HEK293 (cell line): ENCODE data around the gene TRAP1.

Experiments used
- CTCF ChIA-PET: fragments of 350-600 bp; formaldehyde crosslinking; extraction: SDS; loops from one replicate; lab custom pipeline; 2021; ENCODE audit warnings: antibody characterized with exemption; lab: Yijun Ruan, JAX
- POLR2A ChIA-PET: fragments of 300-600 bp; formaldehyde crosslinking; extraction: SDS; loops from one replicate; lab custom pipeline; 2020; ENCODE audit warnings: antibody characterized with exemption, inconsistent platforms; lab: Yijun Ruan, JAX
- H3K27ac ChIP-seq: fragments of 200-500 bp; sonication (Bioruptor generic); 2 replicates; pipeline ENCODE4 v1.5.1; 2014; ENCODE audit warnings: low read depth, low read length, control low read depth, inconsistent platforms; ENCODE audit errors: extremely low read depth
- H3K36me3 ChIP-seq, 2 experiments: fragments of 200-500 bp in 1 of 2; sonication (Bioruptor generic) in 1 of 2; 1 replicate in 1 of 2; 2 replicates in 1 of 2; pipeline ENCODE4 v1.5.1; 2014 to 2017; ENCODE audit warnings: inconsistent platforms in 2 of 2, low read length in 2 of 2; ENCODE audit not compliant: control insufficient read depth in 2 of 2, insufficient read depth in 1 of 2
- H3K4me1 ChIP-seq: fragments of 200-500 bp; sonication (Bioruptor generic); 2 replicates; pipeline ENCODE4 v1.5.1; 2014; ENCODE audit warnings: mild to moderate bottlenecking, low read length, inconsistent platforms; ENCODE audit not compliant: control insufficient read depth, insufficient read depth
- H3K4me3 ChIP-seq: 2 replicates; pipeline ENCODE4 v1.5.1; 2011; ENCODE audit warnings: low read depth, mild to moderate bottlenecking, control low read depth, low read length, moderate library complexity
- H3K9me3 ChIP-seq: fragments of 200-500 bp; sonication (Bioruptor generic); 2 replicates; pipeline ENCODE4 v1.5.1; 2014; ENCODE audit warnings: low read depth, low read length, inconsistent platforms; ENCODE audit not compliant: control insufficient read depth, insufficient read depth
- ATF2 ChIP-seq: fragments of 450-650 bp; formaldehyde crosslinking; IDR thresholded peaks from 2 replicates; pipeline ENCODE4 v1.5.1; 2016; ENCODE audit warnings: missing biosample characterization, missing genetic modification characterization, low read depth
- ELK4 ChIP-seq: IDR thresholded peaks from 2 replicates; pipeline ENCODE4 v1.6.1; 2011; ENCODE audit warnings: mild to moderate bottlenecking, low read depth, low read length, borderline replicate concordance
- HOXD13 ChIP-seq: sonication (generic); formaldehyde crosslinking; IDR thresholded peaks from 2 replicates; pipeline ENCODE4 v1.8.0; 2022; ENCODE audit warnings: missing genetic modification reagents, borderline replicate concordance
- KLF8 ChIP-seq: fragments of 450-650 bp; formaldehyde crosslinking; IDR thresholded peaks from 2 replicates; pipeline ENCODE4 v1.5.1; 2016; ENCODE audit warnings: missing biosample characterization, missing genetic modification characterization
- MZF1 ChIP-seq: fragments of 450-650 bp; formaldehyde crosslinking; IDR thresholded peaks from 2 replicates; pipeline ENCODE4 v1.5.1; 2017; ENCODE audit warnings: missing biosample characterization, missing genetic modification characterization, borderline replicate concordance
- OSR2 ChIP-seq: fragments of 450-650 bp; formaldehyde crosslinking; IDR thresholded peaks from 2 replicates; pipeline ENCODE4 v1.5.1; 2016; ENCODE audit warnings: missing biosample characterization, missing genetic modification characterization
- OVOL3 ChIP-seq: fragments of 450-650 bp; formaldehyde crosslinking; IDR thresholded peaks from 2 replicates; pipeline ENCODE4 v1.5.1; 2016; ENCODE audit warnings: missing biosample characterization, missing genetic modification characterization
- SCRT1 ChIP-seq: fragments of 450-650 bp; formaldehyde crosslinking; IDR thresholded peaks from 2 replicates; pipeline ENCODE4 v1.5.1; 2016; ENCODE audit warnings: missing biosample characterization, missing genetic modification characterization, borderline replicate concordance
- ZBTB21 ChIP-seq: fragments of 450-650 bp; formaldehyde crosslinking; IDR thresholded peaks from 2 replicates; pipeline ENCODE4 v1.5.1; 2017; ENCODE audit warnings: missing biosample characterization, missing genetic modification characterization
- ZNF239 ChIP-seq: fragments of 450-650 bp; formaldehyde crosslinking; IDR thresholded peaks from 2 replicates; pipeline ENCODE4 v1.5.1; 2016; ENCODE audit warnings: missing biosample characterization, missing genetic modification characterization
- ZNF341 ChIP-seq: fragments of 450-650 bp; formaldehyde crosslinking; IDR thresholded peaks from 2 replicates; pipeline ENCODE4; 2016; ENCODE audit warnings: low read depth, missing biosample characterization, missing genetic modification characterization
- ZNF362 ChIP-seq: fragments of 450-650 bp; formaldehyde crosslinking; IDR thresholded peaks from 2 replicates; pipeline ENCODE4 v1.5.1; 2016; ENCODE audit warnings: missing biosample characterization, missing genetic modification characterization
- ZNF366 ChIP-seq: fragments of 450-650 bp; formaldehyde crosslinking; conservative IDR thresholded peaks from 2 replicates; pipeline ENCODE4 v1.5.1; 2016; ENCODE audit warnings: missing biosample characterization, missing genetic modification characterization
- ZNF37A ChIP-seq: fragments of 450-650 bp; IDR thresholded peaks from 2 replicates; pipeline ENCODE4 v1.5.1; 2018; ENCODE audit warnings: missing biosample characterization, missing genetic modification characterization
- ZNF501 ChIP-seq: fragments of 450-650 bp; formaldehyde crosslinking; IDR thresholded peaks from 2 replicates; pipeline ENCODE4 v1.5.1; 2016; ENCODE audit warnings: missing biosample characterization, missing genetic modification characterization
- ZNF548 ChIP-seq: fragments of 450-650 bp; formaldehyde crosslinking; IDR thresholded peaks from 2 replicates; pipeline ENCODE4 v1.5.1; 2016; ENCODE audit warnings: missing biosample characterization, missing genetic modification characterization
- ZNF571 ChIP-seq: fragments of 450-650 bp; formaldehyde crosslinking; IDR thresholded peaks from 2 replicates; pipeline ENCODE4 v1.5.0; 2017; ENCODE audit warnings: missing biosample characterization, missing genetic modification characterization
- ZNF654 ChIP-seq: fragments of 450-650 bp; formaldehyde crosslinking; IDR thresholded peaks from 2 replicates; pipeline ENCODE4 v1.5.1; 2016; ENCODE audit warnings: low read depth, missing biosample characterization, missing genetic modification characterization
- ZNF704 ChIP-seq: fragments of 450-650 bp; formaldehyde crosslinking; IDR thresholded peaks from 2 replicates; pipeline ENCODE4 v1.5.1; 2016; ENCODE audit warnings: missing biosample characterization, missing genetic modification characterization
- ZNF707 ChIP-seq: fragments of 450-650 bp; formaldehyde crosslinking; IDR thresholded peaks from 2 replicates; pipeline ENCODE4 v1.5.1; 2016; ENCODE audit warnings: missing biosample characterization, missing genetic modification characterization
- ZNF830 ChIP-seq: fragments of 450-650 bp; IDR thresholded peaks from 2 replicates; pipeline ENCODE4 v1.5.0; 2018; ENCODE audit warnings: missing biosample characterization, missing genetic modification characterization, low read depth, mild to moderate bottlenecking, moderate library complexity
- TF ChIP-seq, protein P1 (sequence below): fragments of 450-650 bp; formaldehyde crosslinking; IDR thresholded peaks from 2 replicates; pipeline ENCODE4 v1.5.1; 2017; ENCODE audit warnings: missing biosample characterization, missing genetic modification characterization
- TF ChIP-seq, protein P2 (sequence below): fragments of 450-650 bp; formaldehyde crosslinking; IDR thresholded peaks from 2 replicates; pipeline ENCODE4 v1.5.1; 2016; ENCODE audit warnings: missing biosample characterization, missing genetic modification characterization, borderline replicate concordance
- TF ChIP-seq, protein P3 (sequence below): fragments of 450-650 bp; formaldehyde crosslinking; IDR thresholded peaks from 2 replicates; pipeline ENCODE4 v1.5.1; 2017; ENCODE audit warnings: missing biosample characterization, missing genetic modification characterization

The TRAP1 gene

GRCh38 chr16:3734084-3734757 is 16.9 kb upstream of the TRAP1 start:
- H3K4me3 ChIP-seq = no peak overlapping the region
- no peaks in the 10 kb centered on the region for H3K9me3 ChIP-seq
- H3K36me3 ChIP-seq = peaks cover 11 to 93% of the 10 kb centered on the region in 2 experiments; a peak in 2 of 3 replicates
- no peak overlapping the region for H3K27ac ChIP-seq
- TF ChIP-seq, protein P1, sequence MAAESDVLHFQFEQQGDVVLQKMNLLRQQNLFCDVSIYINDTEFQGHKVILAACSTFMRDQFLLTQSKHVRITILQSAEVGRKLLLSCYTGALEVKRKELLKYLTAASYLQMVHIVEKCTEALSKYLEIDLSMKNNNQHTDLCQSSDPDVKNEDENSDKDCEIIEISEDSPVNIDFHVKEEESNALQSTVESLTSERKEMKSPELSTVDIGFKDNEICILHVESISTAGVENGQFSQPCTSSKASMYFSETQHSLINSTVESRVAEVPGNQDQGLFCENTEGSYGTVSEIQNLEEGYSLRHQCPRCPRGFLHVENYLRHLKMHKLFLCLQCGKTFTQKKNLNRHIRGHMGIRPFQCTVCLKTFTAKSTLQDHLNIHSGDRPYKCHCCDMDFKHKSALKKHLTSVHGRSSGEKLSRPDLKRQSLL (tag by site-specific recombination) = no peak
- TF ChIP-seq MZF1 (tag by site-specific recombination) = no peak
- TF ChIP-seq OSR2 (tag by site-specific recombination) = no peak
- TF ChIP-seq, protein P2, sequence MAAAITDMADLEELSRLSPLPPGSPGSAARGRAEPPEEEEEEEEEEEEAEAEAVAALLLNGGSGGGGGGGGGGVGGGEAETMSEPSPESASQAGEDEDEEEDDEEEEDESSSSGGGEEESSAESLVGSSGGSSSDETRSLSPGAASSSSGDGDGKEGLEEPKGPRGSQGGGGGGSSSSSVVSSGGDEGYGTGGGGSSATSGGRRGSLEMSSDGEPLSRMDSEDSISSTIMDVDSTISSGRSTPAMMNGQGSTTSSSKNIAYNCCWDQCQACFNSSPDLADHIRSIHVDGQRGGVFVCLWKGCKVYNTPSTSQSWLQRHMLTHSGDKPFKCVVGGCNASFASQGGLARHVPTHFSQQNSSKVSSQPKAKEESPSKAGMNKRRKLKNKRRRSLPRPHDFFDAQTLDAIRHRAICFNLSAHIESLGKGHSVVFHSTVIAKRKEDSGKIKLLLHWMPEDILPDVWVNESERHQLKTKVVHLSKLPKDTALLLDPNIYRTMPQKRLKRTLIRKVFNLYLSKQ (tag by site-specific recombination) = no peak
- no peak for TF ChIP-seq HOXD13 (CRISPR knock-in tag)
- TF ChIP-seq ZNF654 (tag by site-specific recombination) = no peak
- TF ChIP-seq ATF2 (tag by site-specific recombination) = no peak
- no peak for TF ChIP-seq ZBTB21 (tag by site-specific recombination)
- TF ChIP-seq ZNF571 (tag by site-specific recombination) = no peak
- TF ChIP-seq ZNF548 (tag by site-specific recombination) = no peak
- no peak for TF ChIP-seq ZNF707 (tag by site-specific recombination)
- no peak for TF ChIP-seq ZNF341 (tag by site-specific recombination)
- TF ChIP-seq, protein P3, sequence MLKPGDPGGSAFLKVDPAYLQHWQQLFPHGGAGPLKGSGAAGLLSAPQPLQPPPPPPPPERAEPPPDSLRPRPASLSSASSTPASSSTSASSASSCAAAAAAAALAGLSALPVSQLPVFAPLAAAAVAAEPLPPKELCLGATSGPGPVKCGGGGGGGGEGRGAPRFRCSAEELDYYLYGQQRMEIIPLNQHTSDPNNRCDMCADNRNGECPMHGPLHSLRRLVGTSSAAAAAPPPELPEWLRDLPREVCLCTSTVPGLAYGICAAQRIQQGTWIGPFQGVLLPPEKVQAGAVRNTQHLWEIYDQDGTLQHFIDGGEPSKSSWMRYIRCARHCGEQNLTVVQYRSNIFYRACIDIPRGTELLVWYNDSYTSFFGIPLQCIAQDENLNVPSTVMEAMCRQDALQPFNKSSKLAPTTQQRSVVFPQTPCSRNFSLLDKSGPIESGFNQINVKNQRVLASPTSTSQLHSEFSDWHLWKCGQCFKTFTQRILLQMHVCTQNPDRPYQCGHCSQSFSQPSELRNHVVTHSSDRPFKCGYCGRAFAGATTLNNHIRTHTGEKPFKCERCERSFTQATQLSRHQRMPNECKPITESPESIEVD = no peak
- TF ChIP-seq ZNF362 (tag by site-specific recombination) = no peak
- no peak for TF ChIP-seq OVOL3 (tag by site-specific recombination)
- ChIA-PET POLR2A (no interaction called here), CTCF (no interaction called here)
- no peaks in the 10 kb centered on the region for H3K4me1 ChIP-seq

GRCh38 chr16:3732171-3732570 is 14.8 kb upstream of the TRAP1 start:
- CTCF ChIA-PET = no interaction called here
- H3K36me3 ChIP-seq = peaks cover 7 to 91% of the 10 kb centered on the region in 2 experiments; a peak in 2 of 3 replicates
- POLR2A ChIA-PET = interaction anchor here (0.7 kb wide), 1 partner anchor 200 kb away, joined by 4 read pairs; no protein-coding TSS in a partner anchor
- H3K27ac ChIP-seq = no peak overlapping the region
- no peaks in the 10 kb centered on the region for H3K4me1 ChIP-seq
- no peaks in the 10 kb centered on the region for H3K9me3 ChIP-seq
- no peak overlapping the region for H3K4me3 ChIP-seq
- TF ChIP-seq ELK4 (no peak), ZNF37A (tag by site-specific recombination) (no peak), ZNF501 (tag by site-specific recombination) (no peak), ZNF704 (tag by site-specific recombination) (no peak), SCRT1 (no peak), ZNF366 (tag by site-specific recombination) (no peak), ZNF830 (tag by site-specific recombination) (no peak), OVOL3 (tag by site-specific recombination) (no peak), KLF8 (tag by site-specific recombination) (no peak), ATF2 (tag by site-specific recombination) (no peak), ZNF239 (tag by site-specific recombination) (no peak)
